Activated T-cell treated with anti-CD3 and anti-CD28 coated beads for 24 hours (primary cell): Measurements from ENCODE around the gene PRDM15.
A peak's percentile ranks its signal among the peaks of the same experiment; 100 is the strongest.

Experiments used
- DNase-seq: peaks from one replicate; pipeline ENCODE4 v3.0.0-alpha.2; 2020; ENCODE audit warnings: low read depth

Gene PRDM15

GRCh38 chr21:41879190-41879998, at the start of gene PRDM15:
Gene PRDM15, minus strand, starts transcription at chr21:41879344. Its CDS starts 18,981 bp downstream, at chr21:41860363.
- peak; percentile 80 for DNase-seq

- no peak for DNase-seq
Measured at GRCh38 chr21:41928621-41929220, 49.6 kb upstream of the PRDM15 start.

- DNase-seq = peak; percentile 11
Measured at GRCh38 chr21:41927727-41928409, 48.7 kb upstream of the PRDM15 start.

GRCh38 chr21:41926807-41927171, 47.6 kb upstream of the PRDM15 start:
- DNase-seq = no peak

- DNase-seq = peak; percentile 14
Measured at GRCh38 chr21:41926117-41926806, 47.1 kb upstream of the PRDM15 start.

- DNase-seq = no peak
Measured at GRCh38 chr21:41925767-41926116, 46.6 kb upstream of the PRDM15 start.

- DNase-seq = no peak
Measured at GRCh38 chr21:41924368-41924754, 45.2 kb upstream of the PRDM15 start.

- DNase-seq = no peak
Measured at GRCh38 chr21:41923631-41924367, 44.7 kb upstream of the PRDM15 start.

GRCh38 chr21:41923186-41923585, 44.0 kb upstream of the PRDM15 start:
- no peak for DNase-seq

GRCh38 chr21:41921021-41921420, 41.9 kb upstream of the PRDM15 start:
- DNase-seq = no peak

- no peak for DNase-seq
Measured at GRCh38 chr21:41920476-41920875, 41.3 kb upstream of the PRDM15 start.

- DNase-seq = no peak
Measured at GRCh38 chr21:41919666-41920398, 40.7 kb upstream of the PRDM15 start.

- DNase-seq = no peak
Measured at GRCh38 chr21:41918561-41919358, 39.6 kb upstream of the PRDM15 start.

GRCh38 chr21:41917531-41917930, 38.4 kb upstream of the PRDM15 start:
- no peak for DNase-seq

- no peak for DNase-seq
Measured at GRCh38 chr21:41916888-41917433, 37.8 kb upstream of the PRDM15 start.

- no peak for DNase-seq
Measured at GRCh38 chr21:41914965-41915364, 35.8 kb upstream of the PRDM15 start.

GRCh38 chr21:41914358-41914757, 35.2 kb upstream of the PRDM15 start:
- no peak for DNase-seq

GRCh38 chr21:41913230-41913629, 34.1 kb upstream of the PRDM15 start:
- no peak for DNase-seq

GRCh38 chr21:41908829-41909228, 29.7 kb upstream of the PRDM15 start:
- DNase-seq = no peak
